NB4 (cell line): ENCODE measurements around the gene HDAC4.

Experiments used
- DNase-seq: peaks from one replicate; pipeline ENCODE4 v3.0.0; 2010; ENCODE audit warnings: low read depth
- H3K4me3 ChIP-seq: one replicate; pipeline ENCODE4 v1.5.1; 2011; ENCODE audit warnings: mild to moderate bottlenecking, low read depth, low read length, moderate library complexity
- CTCF ChIP-seq: IDR thresholded peaks from one replicate; pipeline ENCODE4 v1.5.1; 2012; ENCODE audit warnings: low read depth, low read length
- MAX ChIP-seq: IDR thresholded peaks from 2 replicates; pipeline ENCODE4 v1.6.1; 2011; ENCODE audit warnings: low read depth, low read length
- MYC ChIP-seq: IDR thresholded peaks from 2 replicates; pipeline ENCODE4 v1.6.1; 2011; ENCODE audit warnings: low read depth, low read length
- POLR2A ChIP-seq: IDR thresholded peaks from 2 replicates; pipeline ENCODE4 v1.6.1; 2011; ENCODE audit warnings: mild to moderate bottlenecking; ENCODE audit not compliant: insufficient read length; ENCODE audit errors: extremely low read depth

HDAC4 gene

GRCh38 chr2:239443102-239443620 is 42.3 kb upstream of the HDAC4 start:
- H3K4me3 ChIP-seq = no peak overlapping the region
- TF ChIP-seq POLR2A = no peak
- no peak for TF ChIP-seq MAX
- no peak for TF ChIP-seq MYC
- TF ChIP-seq CTCF = no peak
- DNase-seq = no peak

- H3K4me3 ChIP-seq = no peak overlapping the region
- DNase-seq = no peak
- TF ChIP-seq CTCF = no peak
- no peak for TF ChIP-seq MYC
- TF ChIP-seq MAX = no peak
- TF ChIP-seq POLR2A = no peak
Measured at GRCh38 chr2:239442192-239442591, 41.4 kb upstream of the HDAC4 start.

GRCh38 chr2:239441261-239442078 is 40.6 kb upstream of the HDAC4 start:
- DNase-seq = peak; percentile 73
- no peak overlapping the region for H3K4me3 ChIP-seq
- no peak for TF ChIP-seq MYC
- TF ChIP-seq MAX = no peak
- no peak for TF ChIP-seq POLR2A
- no peak for TF ChIP-seq CTCF

- TF ChIP-seq CTCF (no peak), MYC (no peak), POLR2A (no peak), MAX (no peak)
- no peak for DNase-seq
- H3K4me3 ChIP-seq = no peak overlapping the region
Measured at GRCh38 chr2:239440511-239440959, 39.7 kb upstream of the HDAC4 start.

- no peak for TF ChIP-seq CTCF
- no peak for TF ChIP-seq POLR2A
- TF ChIP-seq MYC = no peak
- TF ChIP-seq MAX = no peak
- no peak overlapping the region for H3K4me3 ChIP-seq
- DNase-seq = no peak
Measured at GRCh38 chr2:239439754-239440315, 39.0 kb upstream of the HDAC4 start.
